Right renal cortex interstitium (tissue), 3 donors: Measurements from ENCODE around the gene SS18L1. TPM values are rescaled to one million over a fixed set of nuclear protein-coding genes. Genes with fewer than 3 reads are reported as not detected.

Experiments
- DNase-seq, 3 donors: peaks; one replicate each; pipeline ENCODE4 v3.0.0-alpha.2; 2013; ENCODE audit warnings: low read depth in 3 of 3, low spot score in 2 of 3
- polyA plus RNA-seq, 3 donors: library from polyadenylated mRNA; unstranded; fragments of 120-200 nt; gene quantifications; one replicate each; pipeline ENCODE4 v1.2.1, GENCODE V29; 2013; ENCODE audit not compliant: insufficient read length in 3 of 3

Gene SS18L1
- polyA plus RNA-seq, 3 donors = 16.3 to 19.0 (median 18.0) TPM

DNA sequence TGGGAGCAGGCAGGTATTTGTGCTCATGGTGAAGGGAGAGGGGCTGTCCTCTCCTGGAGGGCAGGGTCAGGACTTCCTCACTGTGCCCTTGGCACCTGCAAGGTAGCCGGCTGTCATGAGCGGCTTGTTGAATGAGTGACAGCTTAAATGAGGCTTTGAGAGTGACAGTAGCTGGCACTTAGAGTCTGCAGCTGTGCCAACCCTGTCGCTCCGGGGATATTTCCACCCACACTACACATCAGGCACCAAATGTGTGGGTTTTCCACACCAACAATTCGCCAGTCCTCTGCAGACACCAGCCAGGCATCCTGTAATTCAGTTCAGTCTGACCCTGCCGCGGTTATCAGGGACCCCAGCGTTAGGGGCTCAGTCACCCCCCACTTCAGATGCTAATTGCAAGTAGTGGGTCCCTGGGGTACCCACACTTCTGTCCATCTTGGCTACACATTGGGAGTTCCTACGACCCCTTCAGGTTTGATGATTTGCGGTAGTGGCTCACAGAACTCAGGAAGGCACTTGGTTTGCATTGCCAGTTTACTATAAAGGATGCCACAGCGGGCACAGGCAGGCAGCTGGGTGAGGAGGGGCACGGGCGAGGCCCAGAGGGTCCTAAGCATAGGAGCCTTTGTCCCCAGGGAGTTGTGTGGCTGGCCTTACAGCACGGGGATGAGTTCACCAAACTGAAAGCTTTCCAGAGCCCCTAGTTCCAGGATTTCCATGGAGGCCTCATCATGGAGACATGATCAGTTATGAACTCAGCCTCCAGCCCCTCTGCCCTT, 48.4 kb downstream of the SS18L1 start:
- DNase-seq = no peak

DNA sequence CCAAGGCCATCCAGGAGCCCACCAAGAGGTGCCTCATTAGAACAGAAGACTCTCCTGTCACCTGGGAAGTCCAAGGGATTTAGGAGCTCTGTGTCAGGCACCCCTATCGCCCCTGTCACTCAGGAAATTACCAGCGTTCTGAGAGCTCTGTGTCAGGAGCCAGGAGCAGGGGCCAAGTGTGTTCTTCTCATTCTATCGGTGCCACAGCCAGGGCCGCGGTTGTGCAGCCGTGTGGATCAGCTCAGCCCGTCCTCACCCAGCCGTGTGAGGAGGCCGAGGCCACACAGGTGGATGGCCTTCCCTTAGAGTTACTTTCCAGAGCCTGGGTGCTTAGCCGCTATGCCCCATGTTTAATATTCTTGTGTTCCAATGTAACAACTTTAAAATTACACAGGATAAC, 49.1 kb downstream of the SS18L1 start:
- no peak for DNase-seq

DNA sequence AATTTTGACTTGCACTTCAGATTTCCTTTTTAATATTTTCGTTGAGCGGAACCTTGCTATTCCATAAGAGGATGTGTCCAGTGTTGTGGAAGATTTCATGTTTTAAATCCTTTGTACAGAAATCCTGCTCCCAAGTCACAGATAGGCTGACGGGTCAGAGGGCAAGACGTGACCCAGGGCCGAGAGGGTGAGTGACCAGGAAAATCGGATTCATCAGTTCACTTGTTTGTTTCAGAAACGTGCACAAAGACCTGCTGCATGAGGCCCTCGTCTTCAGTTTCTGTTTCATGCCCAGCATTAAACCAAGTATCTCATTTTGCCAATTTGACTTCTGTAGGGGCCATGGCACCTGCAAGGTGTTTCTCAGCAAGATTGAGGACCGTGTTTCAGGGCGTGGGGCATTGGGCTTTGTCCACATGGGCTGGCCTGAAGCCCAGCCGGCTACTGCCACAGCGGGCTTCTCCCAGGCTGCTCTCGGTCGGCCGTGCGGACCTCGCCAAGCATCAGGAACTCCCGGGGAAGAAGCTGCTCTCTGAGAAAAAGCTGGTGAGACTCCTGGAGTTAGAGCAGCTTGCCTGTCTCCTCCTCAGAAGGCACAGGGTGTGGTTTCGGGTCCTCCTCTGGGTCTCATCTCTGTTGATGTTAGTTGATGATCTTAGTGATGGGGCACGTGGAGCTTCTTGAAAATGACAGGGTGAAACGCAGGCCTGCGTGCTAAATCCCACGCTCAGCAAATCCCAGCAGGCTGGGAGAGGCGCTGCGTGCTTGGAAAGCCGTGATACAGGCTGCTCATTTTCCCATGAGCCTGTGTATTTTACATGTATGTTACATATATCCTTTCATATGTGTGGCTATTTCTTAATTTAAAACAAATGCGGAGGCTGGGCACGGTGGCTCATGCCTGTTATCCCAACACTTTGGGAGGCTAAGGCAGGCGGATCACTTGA, 49.8 kb downstream of the SS18L1 start:
- no peak for DNase-seq

GRCh38 chr20:62195075-62195405, 51.5 kb downstream of the SS18L1 start:
- no peak for DNase-seq

DNA sequence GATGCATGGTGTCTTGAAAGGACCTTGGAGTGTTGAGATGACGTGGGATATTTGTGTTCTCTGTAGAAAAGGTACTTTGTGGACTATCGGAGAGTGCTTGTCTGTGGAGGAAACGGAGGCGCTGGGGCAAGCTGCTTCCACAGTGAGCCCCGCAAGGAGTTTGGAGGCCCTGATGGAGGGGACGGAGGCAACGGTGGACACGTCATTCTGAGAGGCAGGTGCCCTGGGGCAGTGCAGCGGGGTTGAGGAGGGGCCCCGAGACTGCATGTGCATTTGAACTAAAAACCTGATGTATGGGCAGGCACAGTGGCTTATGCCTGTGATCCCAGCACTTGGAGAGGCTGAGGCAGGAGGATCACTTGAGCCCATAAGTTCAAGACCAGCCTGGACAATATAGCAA, 52.2 kb downstream of the SS18L1 start:
- DNase-seq = no peak

- DNase-seq = no peak
These were observed 52.7 kb downstream of the SS18L1 start for GRCh38 chr20:62196286-62196685.

GRCh38 chr20:62197311-62197710, 53.7 kb downstream of the SS18L1 start:
- DNase-seq = no peak

- DNase-seq = no peak
These were observed 54.2 kb downstream of the SS18L1 start for GRCh38 chr20:62197801-62198200.

GRCh38 chr20:62198496-62198895, 54.9 kb downstream of the SS18L1 start:
- DNase-seq = no peak

GRCh38 chr20:62198931-62199330, 55.4 kb downstream of the SS18L1 start:
- DNase-seq = no peak

DNA sequence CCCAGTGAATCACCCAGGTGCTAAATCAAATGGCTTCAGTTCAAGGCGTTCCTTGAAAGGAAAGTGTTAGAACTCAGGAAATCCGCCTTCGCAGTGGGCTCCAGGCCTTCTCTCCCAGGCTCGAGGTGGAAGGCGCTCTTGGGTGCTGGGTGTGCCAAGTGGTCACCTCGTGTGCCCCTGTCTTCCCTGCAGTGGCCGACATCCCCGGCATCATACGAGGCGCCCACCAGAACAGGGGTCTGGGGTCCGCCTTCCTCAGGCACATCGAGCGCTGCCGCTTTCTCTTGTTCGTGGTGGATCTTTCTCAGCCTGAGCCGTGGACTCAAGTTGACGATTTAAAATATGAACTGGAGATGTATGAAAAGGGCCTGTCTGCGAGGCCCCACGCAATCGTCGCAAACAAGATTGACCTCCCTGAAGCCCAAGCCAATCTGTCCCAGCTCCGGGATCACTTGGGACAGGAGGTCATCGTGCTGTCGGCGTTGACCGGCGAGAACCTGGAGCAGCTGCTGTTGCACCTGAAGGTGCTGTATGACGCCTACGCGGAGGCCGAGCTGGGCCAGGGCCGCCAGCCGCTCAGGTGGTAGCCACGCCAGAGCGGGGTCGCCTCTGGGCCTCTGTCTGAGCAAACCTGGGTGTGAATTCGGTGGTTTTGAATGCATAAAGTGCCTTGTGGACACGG, 57.1 kb downstream of the SS18L1 start:
- no peak for DNase-seq

- DNase-seq = no peak
These were observed 57.9 kb downstream of the SS18L1 start for GRCh38 chr20:62201173-62202082.

- no peak for DNase-seq
These were observed 58.5 kb downstream of the SS18L1 start for GRCh38 chr20:62202083-62202395.

DNA sequence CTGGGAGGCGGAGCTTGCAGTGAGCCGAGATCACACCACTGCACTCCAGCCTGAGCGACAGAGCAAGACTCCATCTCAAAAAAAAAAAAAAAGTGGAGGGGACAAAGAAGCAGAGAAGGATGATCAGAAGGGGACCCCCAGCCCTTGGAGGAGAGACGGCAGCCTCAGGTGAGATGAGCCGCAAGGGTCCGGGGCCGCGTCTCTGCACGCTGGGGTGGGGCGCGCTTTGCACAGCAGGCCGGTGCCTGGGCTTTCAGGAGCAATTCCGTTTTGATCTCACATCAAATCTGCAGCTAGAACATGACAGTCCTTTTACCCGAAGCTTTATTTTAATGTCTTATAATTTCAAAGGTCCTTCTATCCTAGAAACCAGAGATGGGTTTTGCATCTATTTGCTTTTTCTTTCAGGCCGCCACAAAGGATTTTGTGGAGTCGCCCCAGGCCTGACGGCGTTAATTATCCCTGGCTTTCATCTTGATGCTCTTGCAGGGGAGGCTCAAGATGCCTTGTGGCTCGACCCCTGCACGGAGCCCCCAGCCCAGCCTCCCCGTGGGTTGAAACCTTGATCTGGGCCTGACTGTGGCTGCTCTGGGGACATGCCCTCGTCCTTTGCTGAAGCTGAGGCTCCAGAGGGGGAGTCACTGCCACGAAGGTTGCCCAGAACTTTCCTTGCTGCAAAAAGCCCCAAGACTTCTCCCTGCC, 59.3 kb downstream of the SS18L1 start:
- no peak for DNase-seq

- no peak for DNase-seq
These were observed 59.9 kb downstream of the SS18L1 start for GRCh38 chr20:62203378-62204030.

GRCh38 chr20:62205618-62206387, 62.2 kb downstream of the SS18L1 start:
- no peak for DNase-seq

GRCh38 chr20:62206388-62206775, 62.8 kb downstream of the SS18L1 start:
- no peak for DNase-seq

- DNase-seq = no peak
These were observed 64.7 kb downstream of the SS18L1 start for GRCh38 chr20:62208061-62208794.
